HK-2 (cell line): Measurements from ENCODE around the gene MYBBP1A.

ENCODE experiments used
- DNase-seq: peaks from one replicate; pipeline ENCODE4 v3.0.0-alpha.2; 2018; ENCODE audit not compliant: unreplicated experiment

The MYBBP1A gene

DNA sequence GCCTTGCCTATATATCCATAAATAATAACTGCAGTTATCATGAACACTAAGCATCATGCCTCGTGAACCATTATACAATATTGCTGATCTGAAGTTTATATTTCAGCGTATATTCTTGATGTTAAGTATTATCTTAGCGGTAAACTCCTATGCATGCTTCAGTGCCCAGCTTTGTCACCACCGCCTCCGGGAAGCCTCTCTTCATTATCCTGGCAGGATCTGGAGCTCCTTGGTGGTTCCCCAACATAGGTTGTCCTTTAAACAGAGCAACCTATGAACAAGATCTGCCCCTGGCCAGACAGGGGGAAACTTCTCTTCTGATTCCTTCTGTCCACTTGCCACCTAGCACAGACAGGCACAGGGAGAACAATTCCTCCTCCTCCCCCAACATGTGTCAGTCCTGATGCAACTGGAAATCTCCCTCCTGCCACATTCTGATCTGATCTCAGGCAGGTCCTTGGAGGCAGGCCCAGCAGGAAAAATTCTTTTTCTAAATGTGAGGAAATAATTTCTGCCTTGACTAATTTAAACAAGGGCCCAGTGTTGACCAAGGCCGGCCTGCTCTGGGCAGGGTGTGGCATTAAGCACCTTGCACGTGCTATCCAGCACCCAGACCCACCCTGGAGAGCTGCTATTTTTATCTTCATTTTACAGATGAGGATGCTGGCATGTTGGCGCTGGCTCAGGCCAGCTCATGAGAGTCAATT lies 34.1 kb downstream of the MYBBP1A start:
- DNase-seq: no peak

DNA sequence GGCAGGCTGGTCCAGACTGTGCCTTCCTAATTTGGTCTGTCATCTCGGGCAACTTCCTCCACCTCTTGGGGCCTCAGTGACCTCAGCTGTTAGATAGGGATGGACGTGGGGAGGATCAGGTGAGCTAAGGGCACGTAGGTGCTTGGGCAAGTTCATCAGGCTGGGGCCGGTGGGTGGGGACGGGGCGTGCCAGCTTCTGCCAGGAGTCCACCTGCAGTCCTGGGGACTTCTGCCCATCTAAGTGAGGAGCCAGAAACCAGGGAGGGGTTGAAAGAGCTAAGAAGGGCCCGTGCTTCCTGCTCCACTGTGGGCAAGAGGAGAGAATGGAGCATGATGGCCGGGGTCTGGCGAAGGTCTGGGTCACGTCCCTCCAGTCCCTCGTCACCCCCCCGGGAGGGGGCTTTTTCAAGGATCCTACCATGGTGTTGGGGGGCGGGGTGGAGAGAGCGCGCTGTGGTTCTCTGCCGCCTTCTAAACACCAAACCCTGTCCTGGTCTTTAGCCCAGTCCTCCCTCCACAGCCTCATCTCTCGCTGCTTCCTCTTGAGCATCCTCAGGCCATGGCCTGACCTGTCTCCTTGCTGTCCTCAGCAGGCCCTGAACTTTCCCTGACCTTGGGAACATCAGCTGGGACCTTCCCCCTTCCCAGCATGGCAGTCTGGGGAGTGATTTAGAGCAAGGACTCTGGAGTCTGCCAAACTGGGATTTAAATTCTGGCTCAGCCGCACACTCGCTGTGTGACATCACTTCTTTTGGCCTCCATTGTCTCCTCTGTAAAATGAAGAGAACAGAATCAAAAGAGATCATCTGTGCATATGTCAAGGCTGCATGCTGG lies 34.9 kb downstream of the MYBBP1A start:
- DNase-seq: no peak

- DNase-seq: no peak
These were observed 35.8 kb downstream of the MYBBP1A start for GRCh38 chr17:4519361-4519788.

DNA sequence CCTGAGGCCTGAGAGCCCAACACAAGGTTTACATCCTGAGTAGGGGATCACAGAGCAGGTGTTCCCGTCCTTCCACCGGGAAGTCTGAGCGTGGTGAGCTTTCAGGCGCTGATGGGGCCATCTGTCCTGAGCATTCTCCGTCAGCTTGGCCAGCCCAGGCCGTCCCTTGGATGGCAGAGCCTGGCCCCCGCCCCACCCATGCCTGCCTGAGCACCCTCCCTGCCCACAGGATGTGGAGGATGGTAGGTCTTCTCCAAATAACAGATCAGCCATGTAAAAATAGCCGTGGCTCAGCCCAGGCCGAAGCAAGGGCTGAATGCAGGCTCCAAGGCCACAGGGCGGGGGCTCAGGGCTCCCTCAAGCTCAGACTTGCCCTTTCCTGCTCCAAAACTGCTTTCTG lies 36.3 kb downstream of the MYBBP1A start:
- DNase-seq: no peak

- no peak for DNase-seq
These were observed 38.4 kb downstream of the MYBBP1A start for GRCh38 chr17:4516735-4517134.

GRCh38 chr17:4515501-4515900 lies 39.7 kb downstream of the MYBBP1A start:
- no peak for DNase-seq

GRCh38 chr17:4514779-4515178 lies 40.4 kb downstream of the MYBBP1A start:
- no peak for DNase-seq

DNA sequence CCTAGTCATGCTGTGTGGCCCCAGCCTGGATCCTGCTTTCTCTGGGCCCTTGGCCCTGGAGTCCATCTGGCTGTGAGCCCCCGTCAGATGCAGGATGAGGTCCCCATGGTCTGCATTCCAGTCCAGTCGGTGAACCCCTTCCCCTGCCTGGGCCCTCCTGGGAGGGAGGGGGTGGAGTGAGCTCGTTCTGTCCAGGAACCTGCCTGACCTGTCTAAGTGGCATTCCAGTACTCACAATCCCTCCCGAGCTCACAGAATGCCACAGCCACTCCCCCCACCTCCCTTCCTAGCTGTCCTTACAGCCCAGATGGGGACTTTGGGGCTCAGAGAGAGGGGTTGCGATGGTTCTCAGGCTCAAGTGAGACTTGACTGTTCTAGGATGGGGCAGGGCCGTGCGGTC lies 41.0 kb downstream of the MYBBP1A start:
- DNase-seq: no peak

DNA sequence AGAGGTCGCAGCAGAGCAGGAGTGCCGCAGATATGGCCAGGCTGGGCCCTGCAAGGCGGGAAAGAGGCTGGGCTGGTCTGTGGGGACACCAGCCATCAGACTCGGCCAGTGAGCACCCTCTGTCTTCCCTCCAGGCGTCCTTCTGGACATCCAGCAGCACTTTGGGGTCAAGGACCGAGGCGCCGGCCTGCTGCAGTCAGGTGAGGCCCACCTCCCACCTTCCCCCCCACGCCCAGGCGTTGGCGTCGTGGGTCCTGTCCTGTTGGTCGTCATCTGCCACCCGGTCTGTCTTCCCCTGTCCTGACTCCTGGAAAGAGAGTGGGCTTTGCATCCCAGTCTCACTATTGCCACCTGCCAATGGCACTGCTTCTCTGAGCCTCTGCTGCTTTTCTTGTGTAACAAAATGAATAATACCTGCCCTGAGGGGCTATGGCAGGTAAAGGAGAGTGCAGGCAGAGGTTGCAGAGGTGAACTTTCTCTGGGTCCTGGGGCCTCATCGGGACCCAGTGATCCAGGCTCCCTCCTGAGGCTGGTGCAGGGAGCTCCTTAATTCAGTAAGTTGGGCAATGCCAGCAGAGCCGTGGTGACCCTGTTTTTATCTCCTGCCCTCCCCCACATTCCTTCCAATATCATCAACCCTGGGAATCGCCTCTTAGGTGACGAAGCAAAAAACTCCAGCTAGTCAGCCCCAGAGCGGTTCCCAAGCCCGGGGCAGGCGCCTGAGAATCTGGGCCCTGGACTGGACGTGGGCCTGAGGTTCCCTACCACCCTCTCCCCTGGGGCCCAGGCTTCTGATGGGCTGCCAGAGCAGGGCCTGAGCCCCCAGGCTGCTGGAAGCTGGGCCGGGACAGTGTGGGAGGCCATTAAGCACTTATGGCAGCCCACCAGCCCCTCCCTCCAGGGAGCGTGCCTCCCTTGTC lies 41.8 kb downstream of the MYBBP1A start:
- no peak for DNase-seq

DNA sequence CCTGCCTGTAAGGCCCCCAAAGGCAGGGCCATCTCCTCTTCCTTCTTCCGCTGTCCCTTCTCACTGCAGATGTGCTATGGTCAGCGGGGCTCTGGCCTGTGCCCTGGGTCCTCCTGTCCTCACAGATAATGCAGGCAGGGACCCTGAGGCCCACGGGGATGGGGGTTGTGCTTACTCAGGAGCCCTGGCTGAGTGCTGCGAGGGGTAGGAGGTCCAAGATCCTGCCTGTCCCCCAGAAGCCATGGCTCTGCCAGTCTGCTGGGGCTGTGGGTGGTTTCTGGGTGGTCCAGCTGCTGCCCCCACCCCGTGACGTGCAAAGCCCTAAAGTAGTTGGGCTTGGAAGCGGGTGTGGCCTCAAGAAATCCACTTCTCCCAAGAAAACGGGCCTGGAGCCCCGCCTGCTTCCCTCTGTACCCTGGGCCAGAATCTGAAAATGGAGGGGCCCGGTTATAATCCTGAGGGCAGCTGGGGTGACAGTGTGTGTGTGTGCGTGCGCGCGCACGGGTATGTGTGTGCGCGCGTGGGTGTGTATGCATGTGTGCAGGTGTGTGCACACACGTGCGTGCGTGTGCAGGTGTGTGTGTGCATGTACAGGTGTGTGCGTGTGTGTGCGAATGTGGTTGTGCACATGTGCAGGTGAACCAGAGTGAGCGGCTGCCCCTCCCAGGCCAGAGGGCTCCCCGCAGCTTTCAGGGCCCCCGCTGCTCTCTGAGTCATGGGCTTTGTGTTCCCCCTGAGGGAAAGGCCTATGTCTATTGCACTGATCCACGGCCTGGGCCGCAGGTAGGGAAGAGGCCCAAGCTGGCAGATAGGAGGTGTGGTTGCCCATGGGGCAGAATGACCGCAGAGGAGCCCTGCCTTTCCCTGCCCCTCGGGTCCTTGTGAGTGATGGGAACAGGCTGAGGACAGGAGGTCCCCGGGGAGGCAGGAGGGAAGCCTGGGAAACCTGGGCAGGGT lies 42.8 kb downstream of the MYBBP1A start:
- DNase-seq: no peak

GRCh38 chr17:4511199-4511932 lies 43.8 kb downstream of the MYBBP1A start:
- no peak for DNase-seq

GRCh38 chr17:4510618-4510941 lies 44.6 kb downstream of the MYBBP1A start:
- DNase-seq: no peak

DNA sequence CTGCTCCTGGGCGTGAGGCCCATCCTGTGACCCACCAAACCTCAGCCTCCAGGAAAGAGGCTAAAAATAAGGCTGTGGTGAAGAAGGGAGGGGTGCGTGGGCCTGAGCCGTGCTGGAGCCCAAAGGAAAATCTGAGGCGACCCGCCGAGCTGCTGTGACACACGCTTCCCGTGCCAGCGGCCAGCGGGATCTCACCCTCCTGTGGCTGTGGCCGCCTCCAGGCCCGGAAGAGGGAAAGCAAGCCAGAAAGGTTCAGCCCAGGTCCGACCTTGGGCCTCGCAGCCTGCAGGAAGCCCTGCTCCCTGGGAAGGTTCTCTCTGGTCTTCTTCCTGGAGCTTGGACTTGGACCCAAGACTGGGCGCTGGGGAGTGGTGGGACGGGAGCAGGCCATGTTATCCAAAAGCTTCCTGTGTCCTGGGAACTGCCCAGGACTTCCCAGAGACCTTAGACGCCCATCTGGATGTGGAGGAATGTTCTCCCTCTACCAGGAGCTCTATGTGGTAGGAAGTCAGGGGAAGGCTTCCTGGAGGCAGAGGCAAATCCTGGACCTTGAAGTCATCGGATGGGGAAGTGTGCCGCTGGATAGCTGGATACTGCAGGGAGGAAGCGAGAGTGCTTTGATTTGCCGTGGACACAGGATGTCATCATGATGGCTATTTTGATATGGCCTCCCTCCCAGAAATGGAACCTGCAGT lies 45.1 kb downstream of the MYBBP1A start:
- DNase-seq: no peak

- no peak for DNase-seq
These were observed 45.8 kb downstream of the MYBBP1A start for GRCh38 chr17:4509401-4509800.

DNA sequence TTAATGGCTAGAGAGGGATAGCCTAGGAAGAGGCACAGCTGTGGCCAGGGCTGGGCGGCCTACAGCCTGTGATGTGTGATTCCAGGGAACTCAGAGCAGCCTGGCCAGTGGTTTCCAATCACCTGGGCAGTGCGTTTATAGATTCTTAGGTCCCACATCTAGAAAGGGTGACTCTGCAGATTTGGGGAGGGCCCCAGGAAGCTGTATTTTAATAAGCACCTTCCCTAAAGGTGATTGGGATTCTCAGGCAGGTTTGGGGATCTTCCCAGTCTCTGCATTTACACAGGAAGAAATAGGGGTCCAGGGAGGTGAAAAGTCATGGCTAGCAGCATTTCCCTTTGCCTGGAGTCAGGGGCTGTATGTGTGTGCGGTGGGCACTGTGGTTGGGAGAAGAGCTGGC lies 47.0 kb downstream of the MYBBP1A start:
- DNase-seq: no peak

DNA sequence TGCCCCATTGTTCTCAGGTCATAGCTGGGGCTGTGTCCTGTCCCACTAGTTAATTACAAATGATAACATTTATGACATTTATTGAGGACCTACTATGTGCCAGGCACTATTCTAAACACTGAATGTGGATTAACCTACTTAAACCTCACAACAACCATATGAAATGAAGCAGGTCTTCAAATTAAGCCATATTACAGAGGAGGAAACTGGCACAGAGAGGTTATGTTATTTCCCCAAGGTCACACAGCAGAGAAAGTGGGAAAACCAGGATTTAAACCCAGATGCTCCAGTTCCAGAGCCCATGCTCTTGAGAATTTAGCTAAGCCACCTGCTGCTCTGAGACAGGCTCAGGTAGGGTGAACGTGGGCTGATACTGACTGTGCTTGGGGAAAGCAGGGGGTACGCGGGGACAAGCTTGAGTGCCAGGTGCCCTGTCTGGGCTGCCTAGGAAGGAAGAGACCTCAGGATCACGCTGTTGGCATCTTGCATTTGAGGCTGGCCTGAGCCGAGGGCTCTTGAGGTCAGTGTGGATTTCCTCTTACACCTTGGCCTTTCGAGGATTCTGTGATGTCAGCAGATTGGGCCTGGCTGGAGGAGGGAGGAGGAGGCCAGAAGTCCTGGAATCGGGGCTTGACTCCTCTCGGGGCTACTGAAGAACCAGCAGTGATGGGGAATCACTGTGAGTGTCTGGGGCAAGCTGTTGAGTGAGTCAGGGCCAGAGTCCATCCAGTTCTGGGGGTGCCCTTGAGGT lies 47.6 kb downstream of the MYBBP1A start:
- DNase-seq: no peak

DNA sequence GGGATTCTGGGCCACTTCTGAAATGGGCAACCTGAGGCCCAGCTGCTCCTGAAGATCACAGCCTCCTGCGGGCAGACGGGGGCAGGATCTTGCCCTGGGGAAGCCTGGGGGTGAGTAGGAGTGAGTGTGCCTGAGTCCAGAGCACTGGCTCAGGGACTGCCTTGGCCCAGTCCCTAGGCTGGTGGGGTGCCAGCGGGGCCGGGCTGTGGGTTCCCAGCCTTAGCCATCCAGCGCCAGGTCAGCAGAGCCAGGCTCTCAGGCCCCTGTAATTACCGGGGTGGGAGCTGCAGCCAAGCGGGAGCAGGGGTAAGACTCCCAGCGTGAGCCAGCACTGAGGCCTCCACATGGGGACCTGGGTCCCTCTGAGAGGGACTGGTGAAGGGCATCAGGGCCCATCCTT lies 48.3 kb downstream of the MYBBP1A start:
- no peak for DNase-seq

- no peak for DNase-seq
These were observed 48.9 kb downstream of the MYBBP1A start for GRCh38 chr17:4506175-4506813.

GRCh38 chr17:4505187-4505586 lies 50.0 kb downstream of the MYBBP1A start:
- no peak for DNase-seq
